ENCODE results near the gene GH2.
"Not testable (repeated sequence)": the region's sequence is repeated elsewhere in the genome, so short reads cannot be mapped to it uniquely, and the experiment has no call there.

GH2 gene

GRCh38 chr17:63881935-63882601 lies at the start of gene GH2:
Gene GH2, minus strand, starts transcription at chr17:63881944. Its CDS starts 143 bp downstream, at chr17:63881801.
- DNase-seq: peak; percentile 26

GRCh38 chr17:63930951-63931575 lies 49.3 kb upstream of the GH2 start:
- no peak for DNase-seq

- no peak for DNase-seq
Observed at GRCh38 chr17:63929860-63930766, 48.4 kb upstream of the GH2 start.

- DNase-seq: no peak
Observed at GRCh38 chr17:63928966-63929695, 47.4 kb upstream of the GH2 start.

- no peak for DNase-seq
Observed at GRCh38 chr17:63928172-63928666, 46.5 kb upstream of the GH2 start.

- no peak for DNase-seq
Observed at GRCh38 chr17:63927464-63928171, 45.9 kb upstream of the GH2 start.

- DNase-seq: no peak
Observed at GRCh38 chr17:63926164-63926563, 44.4 kb upstream of the GH2 start.

- no peak for DNase-seq
Observed at GRCh38 chr17:63925615-63926014, 43.9 kb upstream of the GH2 start.

- DNase-seq: not testable (repeated sequence)
Observed at GRCh38 chr17:63922402-63922801, 40.7 kb upstream of the GH2 start.

GRCh38 chr17:63920779-63921178 lies 39.0 kb upstream of the GH2 start:
- not testable (repeated sequence) for DNase-seq

- DNase-seq: not testable (repeated sequence)
Observed at GRCh38 chr17:63920050-63920449, 38.3 kb upstream of the GH2 start.

- peak; percentile 55 for DNase-seq
Observed at GRCh38 chr17:63919311-63919723, 37.6 kb upstream of the GH2 start.

- not testable (repeated sequence) for DNase-seq
Observed at GRCh38 chr17:63918789-63919305, 37.1 kb upstream of the GH2 start, which contains the start of gene GH1. Gene GH1, minus strand, starts transcription at chr17:63918839. Its CDS starts 63 bp downstream, at chr17:63918776.

- no peak for DNase-seq
Observed at GRCh38 chr17:63918305-63918704, 36.6 kb upstream of the GH2 start.

- no peak for DNase-seq
Observed at GRCh38 chr17:63917646-63918045, 35.9 kb upstream of the GH2 start.

GRCh38 chr17:63917206-63917605 lies 35.5 kb upstream of the GH2 start:
- DNase-seq: not testable (repeated sequence)

- DNase-seq: no peak
Observed at GRCh38 chr17:63916566-63917185, 34.9 kb upstream of the GH2 start.

- not testable (repeated sequence) for DNase-seq
Observed at GRCh38 chr17:63915753-63916152, 34.0 kb upstream of the GH2 start.

GRCh38 chr17:63914471-63914870 lies 32.7 kb upstream of the GH2 start:
- no peak for DNase-seq

- DNase-seq: peak; percentile 8
Observed at GRCh38 chr17:63911657-63912100, 29.9 kb upstream of the GH2 start.

- DNase-seq: no peak
Observed at GRCh38 chr17:63911041-63911635, 29.4 kb upstream of the GH2 start, which contains the start of gene CSHL1. Gene CSHL1, minus strand, starts transcription at chr17:63911258. Its CDS starts 62 bp downstream, at chr17:63911196.

Data from NCI-H774 (cell line).